H1 (cell line): Measurements from ENCODE around the gene SLC19A1. TPM values are rescaled to one million over a fixed set of nuclear protein-coding genes. Genes with fewer than 3 reads are reported as not detected.

ENCODE experiments used
- KDM5A ChIP-seq: fragments of 200-600 bp; IDR thresholded peaks from 2 replicates; pipeline ENCODE4 v1.7.1; 2012; ENCODE audit warnings: mild to moderate bottlenecking, low read length, inconsistent platforms, mixed read lengths
- NRF1 ChIP-seq: IDR thresholded peaks from 2 replicates; pipeline ENCODE4 v1.6.1; 2011; ENCODE audit warnings: mild to moderate bottlenecking, low read depth, low read length, improper control_type of control experiment
- POLR2A ChIP-seq, 2 experiments: IDR thresholded peaks; 1 replicate in 1 of 2; 2 replicates in 1 of 2; pipeline ENCODE4 v1.6.1; 2011; ENCODE audit warnings: low read depth in 2 of 2, low read length in 2 of 2, mild to moderate bottlenecking in 2 of 2; ENCODE audit errors: control extremely low read depth in 1 of 2
- POLR2AphosphoS5 ChIP-seq: IDR thresholded peaks from 2 replicates; pipeline ENCODE4 v1.6.1; 2011; ENCODE audit warnings: low read depth, low read length
- SIN3A ChIP-seq, 2 experiments: IDR thresholded peaks in 1 of 2; conservative IDR thresholded peaks in 1 of 2; 2 replicates each; pipeline ENCODE4 v1.6.1; 2011 to 2012; ENCODE audit warnings: low read length in 2 of 2, improper control_type of control experiment in 1 of 2, low read depth in 1 of 2, mild to moderate bottlenecking in 1 of 2
- SP4 ChIP-seq: IDR thresholded peaks from 2 replicates; pipeline ENCODE4 v1.6.1; 2012; ENCODE audit warnings: low read length, inconsistent platforms
- SUZ12 ChIP-seq: fragments of 200-600 bp; sonication (generic); IDR thresholded peaks from 2 replicates; pipeline ENCODE4 v1.6.1; 2012; ENCODE audit warnings: mild to moderate bottlenecking, inconsistent platforms, low read length, moderate library complexity, mixed read lengths
- polyA plus RNA-seq, 7 experiments: library from polyadenylated mRNA; depleted of rRNA in 3 of 7; stranded (reverse) in 5 of 7; unstranded in 2 of 7; fragments of >200 nt in 5 of 7; fragments of 200-250 nt in 2 of 7; gene quantifications; 1 replicate in 5 of 7; 2 replicates in 1 of 7; 4 replicates in 1 of 7; pipeline versions ENCODE4 v1.2.1 to v1.2.3, GENCODE V29; 2011 to 2013; ENCODE audit warnings: missing spikeins in 2 of 7, mixed read lengths in 2 of 7
- total RNA-seq: library from RNA; stranded (reverse); fragmentation: NEBNext Ultra II Directional; extraction: Animal tissue kit (Norgen Biotek cat#: 25700); gene quantifications from 2 replicates; pipeline ENCODE4 v1.2.1, GENCODE V29; 2021

The SLC19A1 gene
- total and polyA plus RNA-seq, 2 of the 8 experiments (the other 6 are each of a cell fraction or from before 2014, with no cell fraction given): 31.6 to 43.8 TPM

- TF ChIP-seq SIN3A (conservative IDR thresholded peaks at IDR 0.05 in 1 of 2, IDR thresholded peaks at IDR 0.05 in 1 of 2; ENCODE audit: low read depth in 1 of 2, low read length in 2 of 2) (no peak), NRF1 (no peak), SP4 (no peak), SUZ12 (no peak), KDM5A (no peak), POLR2A (IDR thresholded peaks at IDR 0.05; ENCODE audit: control extremely low read depth in 1 of 2, low read depth in 2 of 2, low read length in 2 of 2) (no peak), POLR2AphosphoS5 (no peak; the same call in 1 of the 2 replicates)
- TF ChIP-seq, all 59 proteins: peak for 0
These were observed 34.2 kb downstream of the SLC19A1 start (continued) for GRCh38 chr21:45507888-45508508.
